ENCODE data around the gene SLC22A1.

Gene SLC22A1

DNA sequence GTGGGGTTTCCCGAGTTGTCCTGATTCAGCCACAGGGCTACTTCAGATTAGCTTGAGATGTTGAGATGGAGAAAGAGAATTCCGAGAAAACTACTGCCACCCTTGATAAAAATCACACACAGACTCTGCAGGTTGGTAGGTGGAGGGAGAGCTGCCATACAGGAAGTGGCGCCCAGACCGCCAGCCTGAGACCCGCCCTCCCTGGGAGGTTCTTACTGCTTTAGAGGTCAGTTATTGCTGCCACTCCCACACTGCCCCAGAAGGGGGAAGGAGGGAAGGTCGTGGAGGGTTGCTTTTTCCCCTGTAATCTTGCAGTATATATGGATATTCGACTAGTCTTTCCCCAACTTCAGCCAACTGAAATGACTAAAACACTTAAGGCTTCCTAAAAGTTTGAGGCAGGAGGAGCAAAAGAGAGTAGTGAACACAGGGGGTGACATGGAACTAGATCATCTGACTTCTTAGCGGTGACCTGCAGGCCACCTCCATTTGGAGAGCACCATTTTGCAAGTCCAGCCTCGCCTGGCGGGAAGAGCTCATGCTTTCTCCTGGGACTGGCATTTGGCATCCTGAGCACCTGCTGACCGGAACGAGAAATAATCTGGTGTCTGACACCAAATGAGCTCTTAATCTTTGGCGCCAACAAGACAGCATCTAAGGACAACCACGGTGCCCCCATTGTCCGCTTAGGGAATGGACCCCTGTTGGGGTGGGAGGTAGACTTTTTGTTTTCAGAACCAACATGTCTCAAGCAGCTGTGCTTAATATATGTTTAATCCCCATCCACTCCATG is 35.7 kb upstream of the SLC22A1 start:
- peaks cover 3% of the 10 kb centered on the region for H3K36me3 ChIP-seq (replicated peaks; ENCODE audit: low read depth, low read length)
- H3K27ac ChIP-seq (ENCODE audit: low read length), result no peak overlapping the region
- H3K9ac ChIP-seq (ENCODE audit: low read length), result no peak overlapping the region
- no peaks in the 10 kb centered on the region for H4K20me1 ChIP-seq (ENCODE audit: insufficient read depth, low read length)
- no peaks in the 10 kb centered on the region for H3K27me3 ChIP-seq (ENCODE audit: low read depth, low read length)
- TF ChIP-seq, protein P1, sequence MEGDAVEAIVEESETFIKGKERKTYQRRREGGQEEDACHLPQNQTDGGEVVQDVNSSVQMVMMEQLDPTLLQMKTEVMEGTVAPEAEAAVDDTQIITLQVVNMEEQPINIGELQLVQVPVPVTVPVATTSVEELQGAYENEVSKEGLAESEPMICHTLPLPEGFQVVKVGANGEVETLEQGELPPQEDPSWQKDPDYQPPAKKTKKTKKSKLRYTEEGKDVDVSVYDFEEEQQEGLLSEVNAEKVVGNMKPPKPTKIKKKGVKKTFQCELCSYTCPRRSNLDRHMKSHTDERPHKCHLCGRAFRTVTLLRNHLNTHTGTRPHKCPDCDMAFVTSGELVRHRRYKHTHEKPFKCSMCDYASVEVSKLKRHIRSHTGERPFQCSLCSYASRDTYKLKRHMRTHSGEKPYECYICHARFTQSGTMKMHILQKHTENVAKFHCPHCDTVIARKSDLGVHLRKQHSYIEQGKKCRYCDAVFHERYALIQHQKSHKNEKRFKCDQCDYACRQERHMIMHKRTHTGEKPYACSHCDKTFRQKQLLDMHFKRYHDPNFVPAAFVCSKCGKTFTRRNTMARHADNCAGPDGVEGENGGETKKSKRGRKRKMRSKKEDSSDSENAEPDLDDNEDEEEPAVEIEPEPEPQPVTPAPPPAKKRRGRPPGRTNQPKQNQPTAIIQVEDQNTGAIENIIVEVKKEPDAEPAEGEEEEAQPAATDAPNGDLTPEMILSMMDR (IDR thresholded peaks at IDR 0.05; ENCODE audit: low read depth, low read length), result no peak
- no peak for TF ChIP-seq EZH2phosphoT487 (IDR thresholded peaks at IDR 0.05; ENCODE audit: low read depth)
- H3K79me2 ChIP-seq (ENCODE audit: low read length), result no peaks in the 10 kb centered on the region
- no peak overlapping the region for H3K4me3 ChIP-seq (ENCODE audit: low read length)
- H3K4me1 ChIP-seq (ENCODE audit: low read length), result no peaks in the 10 kb centered on the region
- H2AFZ ChIP-seq (ENCODE audit: low read depth, low read length), result no peak overlapping the region
- H3K9me3 ChIP-seq (ENCODE audit: insufficient read depth, low read length), result no peaks in the 10 kb centered on the region
- no peak overlapping the region for H3K4me2 ChIP-seq (ENCODE audit: low read length)

DNA sequence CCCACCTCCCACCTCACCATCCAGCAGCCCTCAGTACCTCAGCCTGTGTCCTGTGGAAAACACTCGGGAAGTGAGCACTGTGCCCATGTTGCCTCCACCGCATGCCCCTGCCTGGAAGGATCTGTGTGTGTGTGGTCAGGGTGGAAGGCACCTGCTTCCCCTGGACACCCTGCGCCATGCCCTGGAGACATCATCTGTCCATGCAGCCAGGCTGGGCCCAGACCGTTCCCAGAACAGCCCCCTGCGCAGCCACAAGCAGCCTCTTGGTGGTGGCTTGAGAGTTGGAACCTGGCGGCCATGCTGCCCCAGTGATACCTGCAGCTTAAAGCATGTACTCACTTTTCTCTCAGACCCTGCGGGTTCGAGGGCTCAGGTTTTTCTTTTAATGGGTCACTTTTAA is 34.9 kb upstream of the SLC22A1 start:
- Histone ChIP-seq H2AFZ (ENCODE audit: low read depth, low read length) (no peak overlapping the region), H4K20me1 (ENCODE audit: insufficient read depth, low read length) (no peaks in the 10 kb centered on the region), H3K36me3 (replicated peaks; ENCODE audit: low read depth, low read length) (peaks cover 3% of the 10 kb centered on the region), H3K9ac (ENCODE audit: low read length) (no peak overlapping the region), H3K27ac (ENCODE audit: low read length) (no peak overlapping the region), H3K4me1 (ENCODE audit: low read length) (no peaks in the 10 kb centered on the region), H3K27me3 (ENCODE audit: low read depth, low read length) (no peaks in the 10 kb centered on the region), H3K9me3 (ENCODE audit: insufficient read depth, low read length) (no peaks in the 10 kb centered on the region), H3K79me2 (ENCODE audit: low read length) (no peaks in the 10 kb centered on the region), H3K4me2 (ENCODE audit: low read length) (no peak overlapping the region), H3K4me3 (ENCODE audit: low read length) (no peak overlapping the region)
- TF ChIP-seq, protein P1 (IDR thresholded peaks at IDR 0.05; ENCODE audit: low read depth, low read length), result no peak
- TF ChIP-seq EZH2phosphoT487 (IDR thresholded peaks at IDR 0.05; ENCODE audit: low read depth), result no peak

DNA sequence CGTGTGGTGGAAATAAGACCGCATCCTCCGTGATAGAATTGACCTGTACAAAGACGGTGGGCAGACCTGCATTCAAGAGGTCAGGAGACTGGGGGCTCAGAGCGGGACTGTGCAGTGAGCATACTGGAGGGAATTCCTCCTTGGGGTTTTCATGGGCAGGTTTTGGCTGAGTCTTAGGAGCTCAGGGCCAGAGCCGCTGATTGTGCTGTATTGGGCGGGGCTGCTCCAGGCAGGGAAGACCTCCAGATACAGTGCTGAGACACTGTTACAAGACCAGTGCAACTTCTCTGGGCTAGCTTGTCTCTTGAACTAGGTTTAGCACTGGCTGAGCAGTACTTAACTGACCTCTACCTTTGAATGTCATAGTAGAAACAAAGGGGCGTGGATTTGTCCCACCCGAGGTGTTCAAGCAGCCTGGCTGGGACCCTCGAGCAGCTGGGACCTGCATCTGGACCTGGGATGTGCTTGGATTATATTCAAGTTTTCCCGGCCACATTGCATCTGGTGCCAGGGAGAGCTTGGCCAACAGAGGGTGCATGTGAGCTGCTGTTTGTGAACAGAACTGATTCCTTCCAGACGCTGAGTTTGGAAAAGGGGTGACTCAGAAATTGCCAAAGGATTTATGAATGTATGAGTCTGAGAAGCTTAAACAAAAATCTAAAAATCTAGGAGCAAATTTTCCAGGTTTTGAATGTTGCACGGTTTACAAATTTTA is 33.4 kb upstream of the SLC22A1 start:
- Histone ChIP-seq H3K27ac (ENCODE audit: low read length) (no peak overlapping the region), H3K27me3 (ENCODE audit: low read depth, low read length) (no peaks in the 10 kb centered on the region), H3K9ac (ENCODE audit: low read length) (no peak overlapping the region), H3K4me2 (ENCODE audit: low read length) (no peak overlapping the region), H2AFZ (ENCODE audit: low read depth, low read length) (no peak overlapping the region), H3K79me2 (ENCODE audit: low read length) (no peaks in the 10 kb centered on the region), H3K36me3 (replicated peaks; ENCODE audit: low read depth, low read length) (peaks cover 3% of the 10 kb centered on the region), H3K4me1 (ENCODE audit: low read length) (no peaks in the 10 kb centered on the region), H4K20me1 (ENCODE audit: insufficient read depth, low read length) (no peaks in the 10 kb centered on the region), H3K9me3 (ENCODE audit: insufficient read depth, low read length) (no peaks in the 10 kb centered on the region), H3K4me3 (ENCODE audit: low read length) (no peak overlapping the region)
- TF ChIP-seq EZH2phosphoT487 (IDR thresholded peaks at IDR 0.05; ENCODE audit: low read depth), result no peak
- TF ChIP-seq, protein P1 (IDR thresholded peaks at IDR 0.05; ENCODE audit: low read depth, low read length), result peak; percentile 41

DNA sequence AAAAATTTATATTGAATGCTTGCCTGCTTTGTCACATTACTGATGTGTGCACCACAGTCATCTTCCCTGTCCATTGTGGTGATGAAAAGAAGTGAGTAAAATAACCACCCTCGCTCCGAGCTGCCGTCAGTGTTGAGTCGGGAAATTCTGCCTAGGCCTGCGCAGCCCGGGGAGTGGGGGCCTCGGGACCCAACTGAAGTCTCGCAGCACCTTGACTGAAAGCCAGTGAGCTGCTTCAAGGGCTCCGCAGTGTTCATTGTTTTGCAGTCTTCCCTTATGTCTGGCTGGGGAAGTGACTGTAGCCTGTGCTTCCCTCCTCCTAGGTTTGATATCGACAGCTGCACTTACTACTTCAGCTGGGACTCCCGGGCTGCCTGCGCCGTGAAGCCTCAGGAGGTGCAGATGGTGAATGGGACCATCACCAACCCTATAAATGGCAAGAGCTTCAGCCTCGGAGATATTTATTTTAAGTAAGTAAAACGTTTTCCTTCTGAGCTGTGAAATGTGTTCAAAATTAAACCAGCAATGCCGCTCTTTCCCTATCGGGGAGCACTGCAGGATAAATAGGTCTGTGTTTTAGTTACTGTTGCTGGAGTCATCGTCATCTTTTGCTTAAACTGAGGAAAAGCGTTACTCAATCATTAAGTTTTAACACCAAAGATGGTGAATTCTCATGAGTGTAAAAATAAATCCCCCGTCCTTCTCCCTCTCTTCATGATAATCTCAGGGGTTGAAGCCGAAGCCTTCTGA is 32.7 kb upstream of the SLC22A1 start:
- no peaks in the 10 kb centered on the region for H3K79me2 ChIP-seq (ENCODE audit: low read length)
- no peaks in the 10 kb centered on the region for H4K20me1 ChIP-seq (ENCODE audit: insufficient read depth, low read length)
- no peaks in the 10 kb centered on the region for H3K4me1 ChIP-seq (ENCODE audit: low read length)
- no peak for TF ChIP-seq EZH2phosphoT487 (IDR thresholded peaks at IDR 0.05; ENCODE audit: low read depth)
- TF ChIP-seq, protein P1 (IDR thresholded peaks at IDR 0.05; ENCODE audit: low read depth, low read length), result no peak
- H3K4me2 ChIP-seq (ENCODE audit: low read length), result no peak overlapping the region
- H2AFZ ChIP-seq (ENCODE audit: low read depth, low read length), result no peak overlapping the region
- no peaks in the 10 kb centered on the region for H3K9me3 ChIP-seq (ENCODE audit: insufficient read depth, low read length)
- H3K9ac ChIP-seq (ENCODE audit: low read length), result no peak overlapping the region
- no peak overlapping the region for H3K4me3 ChIP-seq (ENCODE audit: low read length)
- no peaks in the 10 kb centered on the region for H3K27me3 ChIP-seq (ENCODE audit: low read depth, low read length)
- H3K36me3 ChIP-seq (replicated peaks; ENCODE audit: low read depth, low read length), result peaks cover 3% of the 10 kb centered on the region
- H3K27ac ChIP-seq (ENCODE audit: low read length), result no peak overlapping the region
